Panc1 (cell line): ENCODE measurements around the gene LMBR1L.

Source experiments
- CTCF ChIP-seq: fragments of 450-650 bp; IDR thresholded peaks from 2 replicates; pipeline ENCODE4 v1.5.1; 2017; ENCODE audit warnings: mild to moderate bottlenecking
- POLR2AphosphoS5 ChIP-seq: IDR thresholded peaks from 2 replicates; pipeline ENCODE4 v1.6.1; 2012; ENCODE audit warnings: mild to moderate bottlenecking, low read depth, low read length, moderate library complexity
- REST ChIP-seq, 2 experiments: IDR thresholded peaks; 2 replicates each; pipeline ENCODE4 v1.6.1; 2011 to 2012; ENCODE audit warnings: low read depth in 2 of 2, control low read depth in 1 of 2, low read length in 1 of 2, mild to moderate bottlenecking in 1 of 2, moderate library complexity in 1 of 2; ENCODE audit not compliant: insufficient read depth in 1 of 2

GRCh38 chr12:49055978-49056754 is 54.5 kb downstream of the LMBR1L start:
- no peak for TF ChIP-seq CTCF
- no peak for TF ChIP-seq REST (IDR thresholded peaks at IDR 0.05; ENCODE audit: insufficient read depth in 1 of 2, low read depth in 2 of 2, low read length in 1 of 2)
- no peak for TF ChIP-seq POLR2AphosphoS5
